Measurements from ENCODE around the gene PADI3.

DNA sequence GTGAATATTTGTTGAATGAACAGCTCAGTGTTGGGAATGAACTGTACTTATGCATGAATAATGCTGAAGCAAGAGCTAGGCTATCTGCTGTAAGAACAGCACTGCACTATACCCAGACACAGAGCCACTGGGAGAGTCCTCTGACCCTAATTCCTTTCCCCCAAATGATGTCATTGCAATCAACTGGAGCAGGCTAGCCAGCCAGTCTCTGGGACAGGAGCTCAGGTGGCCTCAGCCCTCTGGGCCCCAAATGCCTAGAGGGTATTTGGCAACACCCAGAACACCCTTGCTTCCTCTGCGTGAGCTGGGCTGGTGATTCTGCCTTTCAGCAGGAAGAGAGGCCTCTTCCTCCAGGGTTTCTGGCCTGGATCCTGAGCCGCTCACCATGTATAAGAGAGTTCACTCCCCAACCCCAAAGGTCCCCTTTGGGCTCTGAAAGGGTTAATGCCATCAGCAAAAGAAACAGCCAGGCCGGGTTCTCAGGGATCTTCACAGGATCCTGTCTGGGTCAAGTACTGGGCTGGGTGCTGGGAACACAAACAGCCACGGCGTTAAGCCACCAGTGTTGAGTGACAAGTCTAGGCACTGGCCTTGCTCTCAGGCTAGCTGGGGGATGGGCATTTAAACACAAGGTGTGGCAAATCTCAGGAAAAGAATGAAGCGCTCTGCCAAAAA is 55.4 kb downstream of the PADI3 start:
- no peak for TF ChIP-seq POLR2A (IDR thresholded peaks at IDR 0.05)
- TF ChIP-seq CTCF (IDR thresholded peaks at IDR 0.05): no peak
- no peak for TF ChIP-seq EP300 (IDR thresholded peaks at IDR 0.05)
- TF ChIP-seq POLR2AphosphoS5 (IDR thresholded peaks at IDR 0.05): no peak
